ENCODE data around the gene BPIFB6.

GRCh38 chr20:32999603-33000250, 31.7 kb upstream of the BPIFB6 start:
- TF ChIP-seq POLR2AphosphoS5 (IDR thresholded peaks at IDR 0.05) = no peak
- TF ChIP-seq CTCF (IDR thresholded peaks at IDR 0.05) = no peak

All from breast epithelium (tissue), 3 donors.